NCI-H1105 (cell line): ENCODE measurements around the gene UBE2V1.
A peak's percentile ranks its signal among the peaks of the same experiment; 100 is the strongest.
"Not testable (repeated sequence)": the region's sequence is repeated elsewhere in the genome, so short reads cannot be mapped to it uniquely, and the experiment has no call there.

Source experiments
- DNase-seq: peaks from one replicate; lab custom pipeline; 2025; lab: John Stamatoyannopoulos, UW

The UBE2V1 gene

GRCh38 chr20:50112512-50113419 is at the start of gene UBE2V1:
Gene UBE2V1, minus strand, starts transcription at chr20:50113150. Its CDS starts 22 bp downstream, at chr20:50113128.
- DNase-seq: peak; percentile 83

- not testable (repeated sequence) for DNase-seq
Measured at GRCh38 chr20:50161494-50161893, 48.5 kb upstream of the UBE2V1 start.

GRCh38 chr20:50153500-50154377 is 40.8 kb upstream of the UBE2V1 start, which contains the start of gene PEDS1:
Gene PEDS1, minus strand, starts transcription at chr20:50153723. Its CDS starts 86 bp downstream, at chr20:50153637.
- peak; percentile 90 for DNase-seq

- no peak for DNase-seq
Measured at GRCh38 chr20:50153153-50153499, 40.2 kb upstream of the UBE2V1 start.

- no peak for DNase-seq
Measured at GRCh38 chr20:50152394-50153152, 39.6 kb upstream of the UBE2V1 start.

GRCh38 chr20:50151034-50151743 is 38.2 kb upstream of the UBE2V1 start:
- no peak for DNase-seq

GRCh38 chr20:50149481-50150254 is 36.7 kb upstream of the UBE2V1 start:
- no peak for DNase-seq

- DNase-seq: no peak
Measured at GRCh38 chr20:50146732-50147662, 34.0 kb upstream of the UBE2V1 start.

- DNase-seq: no peak
Measured at GRCh38 chr20:50146214-50146613, 33.3 kb upstream of the UBE2V1 start.

- no peak for DNase-seq
Measured at GRCh38 chr20:50145566-50145965, 32.6 kb upstream of the UBE2V1 start.

GRCh38 chr20:50144362-50144761 is 31.4 kb upstream of the UBE2V1 start:
- no peak for DNase-seq

GRCh38 chr20:50142812-50143211 is 29.9 kb upstream of the UBE2V1 start:
- no peak for DNase-seq

GRCh38 chr20:50141811-50142561 is 29.0 kb upstream of the UBE2V1 start:
- DNase-seq: no peak

GRCh38 chr20:50141018-50141675 is 28.2 kb upstream of the UBE2V1 start:
- no peak for DNase-seq

- DNase-seq: no peak
Measured at GRCh38 chr20:50140339-50140859, 27.4 kb upstream of the UBE2V1 start.

GRCh38 chr20:50138479-50139393 is 25.8 kb upstream of the UBE2V1 start:
- no peak for DNase-seq

- DNase-seq: no peak
Measured at GRCh38 chr20:50138120-50138478, 25.1 kb upstream of the UBE2V1 start.
